HG03025 (cell line): ENCODE measurements around the gene EPHB2.

ENCODE experiments used
- ATAC-seq: cut with Tn5 transposase; IDR thresholded peaks from one replicate; pipeline ENCODE4 v1.9.1; 2021; ENCODE audit warnings: mild to moderate bottlenecking, moderate library complexity; ENCODE audit not compliant: unreplicated experiment, low FRiP score

EPHB2 gene

DNA sequence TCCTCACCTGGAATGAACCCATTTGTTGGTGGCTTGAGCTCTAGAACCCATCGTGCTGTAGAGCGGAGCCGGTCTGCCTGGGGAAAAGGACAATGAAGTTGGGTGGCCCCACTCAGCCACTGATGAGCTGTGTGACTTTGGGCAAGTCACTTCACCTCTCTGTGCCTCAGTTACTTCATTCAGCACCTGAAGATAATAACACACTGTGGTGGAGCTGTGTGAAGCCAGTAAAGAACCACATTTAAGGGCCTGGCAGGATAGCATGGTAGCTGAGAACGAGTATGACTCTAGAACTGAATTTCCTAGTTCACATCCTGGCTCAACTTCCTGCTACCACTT, 37.1 kb downstream of the EPHB2 start:
- ATAC-seq = no peak

DNA sequence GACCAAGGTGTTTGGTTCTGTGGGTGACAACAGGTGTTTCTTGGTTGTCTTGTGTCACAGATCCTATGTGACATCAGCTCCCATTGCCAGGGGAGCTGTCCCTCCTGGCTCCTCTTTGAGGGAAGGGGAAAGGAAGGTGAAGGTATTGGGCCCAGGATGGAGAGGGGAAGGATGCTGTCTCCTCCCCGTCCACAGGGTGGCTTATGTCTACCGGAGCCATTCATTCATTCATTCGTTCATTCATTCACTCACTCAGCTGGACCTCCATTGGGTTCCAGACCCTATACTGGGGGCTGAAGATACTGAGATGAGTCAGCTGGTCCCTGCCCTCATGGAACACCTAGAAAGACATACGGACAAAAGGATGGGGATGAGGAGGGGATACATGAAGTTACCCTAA, 38.9 kb downstream of the EPHB2 start:
- no peak for ATAC-seq

DNA sequence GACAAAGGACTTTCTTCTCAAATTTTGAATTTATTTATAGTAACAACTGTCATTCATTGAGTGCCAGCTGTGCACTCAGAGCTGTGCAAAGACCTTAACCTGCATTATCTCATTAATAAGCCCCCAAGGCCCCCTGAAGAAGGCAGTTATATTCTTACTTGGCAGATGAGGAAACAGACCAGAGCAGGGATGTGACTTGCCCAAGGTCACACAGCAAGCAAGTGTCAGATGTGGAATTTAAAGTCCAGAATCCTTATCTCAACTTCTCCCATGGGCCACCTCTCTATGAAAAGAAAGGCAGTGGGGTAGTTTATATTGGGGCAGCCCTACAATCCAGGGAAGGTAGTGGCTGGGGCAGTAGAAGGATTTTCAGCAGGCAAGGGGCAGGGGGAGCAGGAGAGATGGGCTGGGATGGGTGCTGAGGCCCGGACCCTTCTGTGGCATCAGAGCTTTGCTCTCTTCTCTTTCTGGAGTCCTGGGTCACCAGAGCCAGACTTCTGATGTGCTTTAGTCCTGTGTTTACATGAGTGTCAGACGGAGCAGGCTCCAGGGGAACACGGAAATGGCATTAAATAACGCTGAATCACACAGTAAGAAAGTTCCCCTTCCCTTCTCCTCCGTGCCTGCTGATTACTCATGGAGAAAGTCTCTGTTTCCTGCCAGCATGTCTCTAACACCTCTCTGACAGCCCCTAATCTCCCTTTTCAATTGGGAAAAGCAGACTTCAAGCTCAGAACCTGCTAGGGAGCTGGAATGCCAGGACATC, 39.5 kb downstream of the EPHB2 start:
- no peak for ATAC-seq

DNA sequence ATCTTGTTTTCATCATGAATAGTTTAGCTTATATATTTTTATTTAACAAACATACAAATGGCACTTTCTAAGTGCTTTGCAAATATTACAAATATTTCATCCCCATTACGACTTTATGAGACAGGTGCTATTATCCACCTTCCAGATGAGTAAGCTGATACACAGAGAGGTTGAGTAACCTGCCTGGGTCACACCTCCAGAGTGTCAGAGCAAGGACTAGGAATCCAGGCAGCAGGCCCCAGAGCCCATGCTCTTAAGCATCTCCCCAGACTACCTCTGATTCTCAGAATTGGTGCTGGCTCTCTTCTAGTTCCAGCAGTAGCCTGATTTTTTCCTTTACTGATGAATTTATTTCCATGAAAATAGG, 40.0 kb downstream of the EPHB2 start:
- ATAC-seq = no peak

DNA sequence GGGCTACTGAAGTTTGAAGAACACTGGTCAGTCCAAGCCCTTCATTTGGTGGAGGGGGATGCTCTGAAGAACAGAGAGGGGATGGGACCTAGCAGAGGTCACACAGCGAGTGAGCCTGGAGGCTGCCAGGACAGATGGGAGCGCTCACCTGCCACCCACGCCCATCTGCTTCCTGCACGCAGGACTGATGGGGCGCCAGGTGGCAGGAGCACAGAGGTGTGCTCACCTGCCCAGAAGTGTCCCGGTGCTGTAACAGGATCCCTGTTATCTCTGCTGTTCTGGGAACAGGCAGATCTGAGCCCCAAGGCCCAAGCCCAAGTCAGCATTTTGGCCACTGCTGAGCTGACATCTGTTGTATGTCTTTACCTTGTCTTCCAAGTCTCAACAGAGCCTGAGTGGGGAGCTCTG, 40.5 kb downstream of the EPHB2 start:
- ATAC-seq = no peak

DNA sequence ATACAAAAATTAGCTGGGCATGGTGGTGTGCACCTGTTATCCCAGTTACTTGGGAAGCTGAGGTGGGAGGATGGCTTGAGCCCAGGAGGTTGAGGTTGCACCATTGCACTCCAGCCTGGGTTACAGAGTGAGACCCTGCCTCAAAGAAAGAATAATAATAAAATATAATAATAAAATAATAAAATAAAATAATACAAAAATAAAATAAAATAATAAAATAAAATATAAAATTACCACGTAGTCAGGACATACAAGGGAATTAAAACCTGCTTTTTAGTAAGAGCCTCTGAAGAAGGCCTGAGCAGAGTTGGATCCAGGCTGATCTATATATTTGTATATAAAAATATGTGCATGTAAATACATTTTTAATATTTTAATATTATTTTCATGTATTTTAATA, 41.7 kb downstream of the EPHB2 start:
- ATAC-seq = no peak

DNA sequence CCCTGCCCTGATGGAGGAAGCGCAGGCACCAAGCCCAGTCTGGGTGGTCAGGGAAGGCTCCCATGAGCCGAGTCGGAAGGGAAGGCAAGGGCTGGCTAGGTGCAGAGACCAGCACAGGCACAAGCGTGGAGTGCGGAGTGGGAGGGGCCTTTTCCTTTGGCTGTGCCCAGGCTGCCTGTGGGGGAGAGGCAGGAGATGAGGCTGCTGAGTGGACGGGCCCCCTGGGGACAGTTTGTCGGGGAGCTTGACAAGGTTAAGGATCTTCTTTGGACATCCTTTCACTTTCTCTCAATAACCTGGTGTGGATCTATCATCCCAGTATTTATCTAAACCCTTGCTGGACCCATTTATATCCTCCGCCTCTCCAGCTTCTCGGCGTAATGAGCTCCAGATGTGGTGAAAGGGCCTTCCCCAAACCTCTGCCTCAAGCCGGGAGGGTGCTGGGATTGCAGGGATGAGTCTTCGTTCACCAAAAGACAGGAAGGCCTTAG, 42.9 kb downstream of the EPHB2 start:
- no peak for ATAC-seq

DNA sequence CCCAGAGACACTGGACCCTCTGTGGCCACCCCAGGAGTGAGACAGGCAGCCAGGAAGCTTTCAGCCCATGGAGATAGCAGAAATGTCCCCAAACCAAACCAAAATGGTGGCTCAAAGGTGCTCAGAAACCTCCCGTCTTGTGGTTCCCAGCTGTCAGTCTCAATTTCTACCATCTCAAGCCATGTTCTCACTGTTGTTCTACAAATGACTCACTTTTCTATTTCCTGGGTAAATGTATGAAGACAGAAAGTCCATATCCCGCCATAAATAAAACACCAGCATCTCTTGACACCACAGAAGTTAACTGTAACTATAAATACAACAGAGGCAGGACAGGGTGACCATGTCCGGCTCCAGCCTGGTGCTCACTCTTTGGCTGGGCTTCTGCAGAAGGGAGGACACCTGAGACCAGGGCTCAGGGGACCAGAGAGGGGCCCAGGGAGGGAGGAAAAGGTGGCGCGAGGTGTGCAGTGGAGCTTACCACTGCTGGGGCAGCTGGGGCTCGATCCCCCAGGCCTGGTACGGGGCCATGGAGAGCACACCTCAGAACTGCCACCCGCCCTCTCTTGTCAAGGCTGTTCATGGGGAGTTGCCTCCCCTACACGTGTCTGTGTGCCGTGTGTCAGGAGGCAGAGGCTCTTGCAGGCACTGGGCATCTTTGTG, 43.6 kb downstream of the EPHB2 start:
- ATAC-seq = no peak

DNA sequence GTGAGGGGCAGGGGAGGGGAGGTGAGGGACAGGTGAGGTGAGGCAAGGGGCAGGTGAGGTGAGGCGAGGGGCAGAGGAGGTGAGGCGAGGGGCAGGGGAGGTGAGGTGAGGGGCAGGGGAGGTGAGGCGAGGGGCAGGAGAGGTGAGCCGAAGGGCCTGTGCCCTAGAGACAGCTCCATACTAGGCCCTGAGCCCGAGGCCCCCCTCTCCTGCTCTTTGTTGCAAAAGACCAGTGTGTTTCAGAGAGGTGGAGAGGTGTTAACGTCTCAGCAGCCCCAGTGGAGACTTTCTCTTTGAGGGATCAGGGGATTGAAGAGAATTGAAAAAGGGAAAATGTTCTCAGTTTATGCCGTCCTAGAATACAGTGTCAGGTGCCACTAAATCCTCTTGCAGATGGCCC, 44.2 kb downstream of the EPHB2 start:
- no peak for ATAC-seq

DNA sequence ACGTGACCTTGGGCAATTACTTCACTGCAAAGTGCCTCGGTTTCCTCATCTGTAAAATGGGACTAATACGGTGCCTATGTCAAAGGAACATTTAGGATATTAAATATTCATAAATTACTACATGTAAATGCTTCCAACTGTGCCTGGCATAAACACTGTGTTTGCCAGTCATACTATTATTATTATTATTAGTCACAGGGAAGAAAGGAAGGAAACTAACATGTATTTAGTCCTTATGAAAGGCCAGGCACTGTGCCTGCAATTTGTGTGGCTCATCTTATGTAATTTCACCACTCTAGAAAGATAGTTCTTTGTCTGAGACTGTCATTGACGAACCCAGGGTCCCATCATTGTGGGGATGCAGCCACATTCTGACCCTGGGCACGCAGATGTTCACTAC, 45.0 kb downstream of the EPHB2 start:
- ATAC-seq = no peak

DNA sequence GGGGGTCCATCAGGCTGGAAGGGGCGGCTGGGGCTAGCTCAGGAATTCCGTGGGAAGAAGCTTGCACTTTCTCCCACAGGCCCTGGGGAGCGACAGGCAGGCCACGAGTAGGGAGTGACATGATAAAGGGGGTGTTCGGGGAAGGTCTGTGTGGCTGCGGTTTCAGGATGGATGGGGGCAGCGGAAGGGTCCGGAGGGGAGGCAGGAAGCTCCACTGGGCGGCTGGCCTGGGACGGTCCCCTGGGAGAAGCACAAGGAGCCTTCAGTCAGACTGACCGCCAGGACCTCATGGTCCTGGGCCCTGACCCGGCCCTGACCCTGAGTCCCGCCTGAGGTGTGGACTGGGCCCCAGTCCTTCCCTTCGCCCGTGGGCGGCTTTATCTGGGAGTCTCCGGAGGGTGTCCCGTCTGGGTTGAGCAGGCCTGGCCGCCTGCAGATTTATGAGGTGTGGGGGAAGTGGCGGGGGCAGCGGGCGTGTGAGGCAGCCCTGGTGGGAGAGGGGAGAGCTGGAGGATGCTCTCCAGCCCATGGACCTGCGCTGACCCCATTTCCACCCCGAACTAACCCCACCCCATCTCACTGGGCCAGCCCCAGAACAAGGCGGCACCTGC, 45.6 kb downstream of the EPHB2 start:
- no peak for ATAC-seq

DNA sequence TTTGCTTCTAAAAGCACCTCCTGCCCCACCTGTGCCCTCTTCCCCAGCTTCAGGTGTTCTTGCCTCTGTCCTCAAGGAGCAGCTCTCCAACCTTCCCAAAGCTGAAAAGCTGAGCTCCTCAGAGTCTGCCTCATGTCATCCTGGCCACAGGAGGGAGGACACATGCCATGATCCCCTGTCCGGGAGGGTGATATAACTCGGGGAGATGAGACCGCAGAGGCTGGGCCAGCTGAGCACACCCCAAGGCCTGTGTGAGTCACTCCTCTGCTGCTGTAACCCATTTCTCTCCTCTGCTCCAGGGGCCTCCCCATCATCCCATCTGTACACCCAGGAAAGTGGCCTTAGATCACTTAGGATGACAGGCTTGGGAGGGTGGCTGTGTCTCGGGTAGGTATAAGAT, 49.8 kb downstream of the EPHB2 start:
- no peak for ATAC-seq

DNA sequence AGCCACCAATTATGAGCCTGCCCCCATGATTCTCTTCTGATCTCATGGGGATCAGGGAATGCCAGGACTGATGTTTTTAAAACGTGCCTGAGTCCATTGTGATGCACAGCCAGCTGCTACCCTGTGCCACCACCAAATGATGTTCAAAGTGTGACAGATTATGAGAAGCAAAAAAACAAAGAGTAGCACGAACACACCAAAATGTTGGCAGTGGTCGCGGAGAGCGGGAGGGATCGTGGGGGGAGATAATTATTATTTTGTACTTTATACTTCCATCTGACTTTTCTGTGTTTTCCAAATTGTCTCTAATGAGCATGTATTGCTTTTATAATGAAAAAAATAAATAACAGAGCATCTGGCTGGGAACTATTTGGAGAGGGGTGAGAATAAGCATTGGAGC, 50.5 kb downstream of the EPHB2 start:
- no peak for ATAC-seq

DNA sequence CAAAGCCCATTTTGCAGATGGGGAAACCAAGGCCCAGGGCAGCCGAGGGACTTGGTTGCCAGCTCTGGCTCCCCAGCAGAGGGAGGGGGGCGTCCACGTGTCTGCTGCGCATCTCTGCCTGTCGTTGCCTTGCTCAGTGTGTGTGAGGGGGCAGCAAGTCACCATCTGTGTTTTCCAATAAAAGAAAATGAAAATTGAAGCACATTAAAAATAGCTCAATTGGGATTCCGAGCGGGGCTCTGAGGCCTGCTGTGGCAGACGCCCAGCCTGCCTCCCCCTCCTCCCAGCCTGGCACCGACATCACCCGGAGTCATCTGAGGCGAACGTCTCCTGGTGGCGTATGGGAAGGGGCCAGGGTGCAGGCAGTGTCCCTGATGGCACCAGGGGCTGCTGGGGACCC, 51.2 kb downstream of the EPHB2 start:
- no peak for ATAC-seq

DNA sequence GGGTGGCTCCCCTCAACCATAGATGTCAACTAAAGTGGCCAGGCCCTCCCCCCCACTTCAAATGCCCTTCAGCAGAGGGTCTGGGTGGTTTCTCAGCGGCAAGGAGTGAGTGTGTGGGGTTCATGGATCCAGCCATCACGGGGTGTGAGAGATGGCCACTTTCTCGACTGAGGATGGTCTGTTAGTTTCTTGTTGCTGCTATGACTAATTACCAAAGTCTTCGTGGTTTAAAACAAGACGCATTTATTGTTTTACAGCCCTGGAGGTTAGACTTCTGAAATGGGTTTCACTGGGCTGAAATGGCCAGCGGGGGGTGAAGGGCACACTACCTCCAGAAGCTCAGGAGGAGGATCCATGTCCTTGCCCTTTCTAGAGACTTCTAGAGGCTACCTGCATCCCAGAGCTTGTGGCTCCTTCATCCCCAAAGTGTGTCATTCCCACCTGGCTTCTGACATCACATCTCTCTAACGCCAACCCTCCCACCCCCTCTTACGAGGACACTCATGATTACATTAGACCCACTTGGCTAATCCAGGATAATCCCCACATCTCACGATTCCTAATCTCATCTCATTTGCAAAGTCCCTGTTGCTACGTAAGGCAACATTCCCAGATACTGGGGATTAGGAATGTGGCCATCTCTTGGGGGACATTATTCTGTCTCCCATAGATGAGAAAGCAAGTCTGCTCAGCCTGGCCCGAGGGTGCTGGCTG, 53.0 kb downstream of the EPHB2 start:
- no peak for ATAC-seq

DNA sequence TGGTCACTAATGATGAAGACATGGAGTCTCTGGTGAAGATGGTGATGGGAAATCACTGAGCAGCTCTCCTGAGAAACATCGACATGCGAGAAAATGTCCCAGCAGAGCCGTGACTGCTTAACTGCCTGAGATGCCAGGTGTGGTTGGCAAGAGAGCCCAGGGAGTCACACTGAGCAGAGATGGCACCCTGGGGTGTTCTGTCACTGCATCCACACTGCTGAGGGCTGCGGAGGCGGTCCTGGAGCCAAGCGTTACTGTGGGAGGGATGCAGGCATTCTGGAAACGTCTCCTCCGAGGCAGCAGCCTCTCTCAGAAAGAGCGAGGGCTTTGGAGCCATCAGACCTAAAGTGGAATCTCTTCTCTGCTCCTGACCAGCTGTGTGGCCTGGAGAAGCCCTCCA, 57.2 kb downstream of the EPHB2 start:
- no peak for ATAC-seq

DNA sequence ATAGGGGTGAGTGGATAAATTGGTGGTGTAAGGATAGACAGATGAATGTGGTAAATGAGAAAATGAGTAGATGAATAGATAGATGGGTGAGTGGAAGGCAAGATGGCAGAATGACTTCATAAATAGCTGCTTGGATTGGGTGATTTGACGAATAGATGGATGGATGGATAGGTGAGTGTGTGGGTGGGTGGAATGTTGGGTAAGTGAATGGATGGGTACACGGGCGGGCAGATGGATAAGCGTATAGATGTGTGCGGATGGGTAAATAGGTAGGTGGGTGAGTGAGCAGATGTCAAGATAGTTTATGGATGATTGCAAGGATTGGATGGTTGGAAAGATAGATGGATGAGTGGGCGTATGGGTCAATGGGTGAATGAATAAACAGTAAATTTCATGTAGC, 59.3 kb downstream of the EPHB2 start:
- ATAC-seq = no peak

DNA sequence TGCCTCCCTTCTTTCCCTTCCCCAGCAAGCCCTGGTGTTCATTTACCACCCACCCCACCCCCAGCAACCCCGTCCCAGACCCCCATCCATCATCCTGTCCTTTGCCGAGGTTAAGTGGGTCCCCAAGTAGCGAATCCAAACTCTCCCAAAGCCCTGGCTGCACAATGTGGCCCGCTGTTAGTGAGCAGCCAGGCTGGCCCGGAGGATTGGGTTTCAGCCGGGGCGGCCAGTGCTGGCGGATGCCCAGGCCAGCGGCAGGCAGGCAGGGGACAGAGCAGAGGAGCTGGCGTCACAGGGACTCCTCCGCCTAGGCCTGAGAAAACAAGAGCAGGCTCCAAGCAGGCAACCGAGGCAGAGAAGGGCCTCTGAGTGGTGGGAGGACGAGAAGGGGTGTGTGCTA, 61.4 kb downstream of the EPHB2 start:
- no peak for ATAC-seq

DNA sequence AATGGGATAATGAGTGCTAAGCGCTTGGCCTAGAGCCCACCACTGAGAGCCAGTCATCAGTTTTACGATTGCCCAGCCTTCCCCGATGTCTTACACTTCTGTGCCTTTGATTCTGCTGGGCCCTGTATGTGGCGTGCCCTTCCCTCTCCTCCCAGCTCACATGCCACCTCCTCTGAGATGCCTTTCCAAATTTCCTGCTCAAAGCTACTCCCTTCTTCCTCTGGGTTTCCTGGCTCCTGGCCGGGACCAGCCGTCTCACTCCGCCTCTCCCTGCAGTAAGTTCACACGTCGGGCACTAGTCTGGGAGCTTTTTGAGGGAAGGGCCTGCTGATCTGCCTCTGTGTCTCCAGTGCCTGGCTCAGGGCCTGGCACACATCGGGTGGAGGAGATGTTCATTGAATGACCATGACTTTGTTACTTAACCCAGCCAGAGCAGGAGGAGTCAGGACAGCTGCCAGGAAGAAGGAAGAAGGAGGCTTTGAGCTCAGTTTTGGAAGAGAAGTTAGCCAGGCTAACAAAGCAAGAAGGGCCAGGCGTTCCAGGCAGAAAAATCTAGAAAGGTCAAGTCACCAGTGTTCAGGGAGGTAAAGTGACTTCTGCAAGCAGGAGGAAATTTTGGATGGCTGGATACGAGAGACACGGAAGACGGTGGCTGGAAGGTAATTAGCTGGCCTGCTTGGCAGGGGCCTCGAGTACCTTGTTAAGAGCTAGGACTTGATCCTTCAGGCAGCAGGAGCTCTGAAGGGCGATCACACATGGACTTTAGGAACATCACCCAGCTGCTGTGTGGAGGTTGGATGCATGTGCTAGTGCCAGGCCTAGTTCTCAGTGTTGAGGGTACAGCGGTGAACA, 63.6 kb downstream of the EPHB2 start:
- ATAC-seq = no peak

DNA sequence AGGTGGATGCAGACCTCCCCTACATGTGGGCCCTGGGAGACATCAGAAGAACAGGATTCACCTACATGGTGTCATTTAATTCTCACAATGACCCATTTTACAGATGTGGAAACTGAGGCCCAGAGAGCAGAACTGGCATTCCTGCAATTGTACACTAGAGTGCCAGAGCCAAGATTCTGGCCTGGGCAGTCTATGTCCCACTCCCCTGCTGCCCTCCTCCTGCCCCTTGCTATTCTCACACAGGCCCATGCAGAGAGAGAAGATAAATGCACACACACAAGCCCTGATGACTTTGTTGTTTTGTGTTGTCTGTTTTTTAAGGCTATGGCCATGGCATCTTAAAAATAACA, 64.2 kb downstream of the EPHB2 start:
- ATAC-seq = no peak

DNA sequence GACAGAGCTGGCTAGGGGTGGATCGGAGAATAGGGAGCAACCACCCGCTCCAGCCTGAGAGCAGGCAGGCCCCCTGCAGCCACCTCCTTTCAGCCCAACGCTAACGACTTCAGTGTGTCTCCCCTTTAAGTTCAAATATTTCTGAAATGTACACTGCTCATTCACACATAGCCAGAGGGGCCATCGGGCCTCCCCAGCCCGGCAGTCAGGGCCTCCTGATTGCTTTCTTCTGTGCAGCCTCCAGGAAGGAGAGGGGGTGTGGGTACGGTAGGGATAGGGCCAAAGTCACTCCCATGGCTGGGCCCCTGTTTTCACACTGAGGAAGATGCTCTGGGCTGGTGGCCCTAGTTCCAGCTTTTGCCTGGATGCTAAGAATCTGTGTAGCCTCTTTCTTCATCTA, 64.8 kb downstream of the EPHB2 start:
- no peak for ATAC-seq
